Psoas muscle (tissue), 8 donors: ENCODE data around the gene SRPRA. TPM values are rescaled to one million over a fixed set of nuclear protein-coding genes. Genes with fewer than 3 reads are reported as not detected.
A peak's percentile ranks its signal among the peaks of the same experiment; 100 is the strongest.
"Not testable (repeated sequence)": the region's sequence is repeated elsewhere in the genome, so short reads cannot be mapped to it uniquely, and the experiment has no call there.

ENCODE experiments used
- ATAC-seq, 4 donors: fragments of 200-7000 bp; cut with Tn5 transposase; one replicate each; pipeline ENCODE4 v1.9.1; 2020; ENCODE audit warnings: moderate library complexity in 3 of 4, mild to moderate bottlenecking in 2 of 4
- DNase-seq, 2 donors: peaks; one replicate each; pipeline ENCODE4 v3.0.0-alpha.2; 2020
- H3K27ac ChIP-seq: fragments of 200-600 bp; one replicate; pipeline ENCODE4 v1.8.0; 2022
- H3K27me3 ChIP-seq, 3 donors: fragments of 200-600 bp in 1 of 3; one replicate each; pipeline versions ENCODE4 v1.6.1 to v1.8.0; 2013 to 2022; ENCODE audit warnings: low read length in 2 of 3, mild to moderate bottlenecking in 2 of 3, moderate library complexity in 1 of 3; ENCODE audit not compliant: insufficient read depth in 3 of 3
- H3K36me3 ChIP-seq, 2 donors: fragments of 200-600 bp in 1 of 2; one replicate each; pipeline versions ENCODE4 v1.6.1 to v1.8.0; 2013 to 2022; ENCODE audit warnings: low read depth in 1 of 2, mild to moderate bottlenecking in 1 of 2, moderate library complexity in 1 of 2; ENCODE audit not compliant: insufficient read depth in 1 of 2
- H3K4me1 ChIP-seq: fragments of 200-600 bp; one replicate; pipeline ENCODE4 v1.8.0; 2022
- H3K4me3 ChIP-seq: fragments of 200-600 bp; one replicate; pipeline ENCODE4 v1.8.0; 2022; ENCODE audit warnings: mild to moderate bottlenecking
- H3K9me3 ChIP-seq: fragments of 200-600 bp; one replicate; pipeline ENCODE4 v1.8.0; 2022
- CTCF ChIP-seq: fragments of 200-600 bp; IDR thresholded peaks from one replicate; pipeline ENCODE4 v1.8.0; 2022; ENCODE audit warnings: antibody characterized with exemption
- WGBS, 3 donors: extraction: QIAGEN DNeasy Blood & Tissue Kit; methylation state at CpG; one replicate each; pipeline versions ENCODE4 v1.1.6 to v1.1.7; 2013; 5-methylcytosine and 5-hydroxymethylcytosine counted together
- intact Hi-C, 2 donors: fragments of 100-400 bp; cut with DNase I; formaldehyde crosslinking; loops; one replicate each; pipeline versions ENCODE4 v1.11.0 to v1.14.2; 2022
- polyA plus RNA-seq, 3 donors: library from polyadenylated mRNA; stranded (reverse); fragments of 200-250 nt; gene quantifications; one replicate each; pipeline ENCODE4 v1.2.3, GENCODE V29; 2013
- total RNA-seq, 4 donors: library from RNA; stranded (reverse); fragmentation: NEBNext Ultra II Directional in 2 of 4; extraction: Animal tissue kit (Norgen Biotek cat#: 25700) in 2 of 4; gene quantifications; one replicate each; pipeline versions ENCODE4 v1.2.1 to v1.2.4, GENCODE V29; 2021 to 2023
- donor health status: healthy with polysubstance abuse.
- donor health status: DM: no; HTN: no; CAD: no; lungs with moderate emphysema.
- donor health status: Bipolar disorder and iron deficiency.
- donor health status: healthy.
- donor health status: DM: yes; HTN: yes; CAD: no.
- donor health status: DM: no; HTN: no; CAD: no.
- donor health status: DM: no; HTN: no; CAD: no.
- donor health status: DM: yes; HTN: yes; CAD: no.

The SRPRA gene
- total and polyA plus RNA-seq, 7 donors: 48.7 to 105 (median 74.2) TPM

- Histone ChIP-seq H3K27me3 (no peaks in the 10 kb centered on the region), H3K27ac (no peak overlapping the region), H3K9me3 (no peaks in the 10 kb centered on the region), H3K36me3 (peaks cover 2 to 29% of the 10 kb centered on the region in 2 donors), H3K4me3 (no peak overlapping the region), H3K4me1 (peaks cover 21% of the 10 kb centered on the region)
- ATAC-seq: no peak
- intact Hi-C loops: loop anchor here (5.0 to 10.0 kb wide), 2 partner anchors 52 to 104 kb away; no protein-coding TSS in a partner anchor
- 80 to 87% (median 81%) methylated on average over 8 of the region's 8 CpGs for WGBS, 3 donors
- no peak for TF ChIP-seq CTCF
- DNase-seq: no peak
These were observed 44.3 kb upstream of the SRPRA start for GRCh38 chr11:126312961-126313360.

GRCh38 chr11:126311401-126312291 is 43.0 kb upstream of the SRPRA start:
- 91 to 95% (median 93%) methylated on average over 14 of the region's 14 CpGs for WGBS, 3 donors
- H3K9me3 ChIP-seq: no peaks in the 10 kb centered on the region
- no peaks in the 10 kb centered on the region for H3K27me3 ChIP-seq
- H3K4me3 ChIP-seq: no peak overlapping the region
- H3K27ac ChIP-seq: no peak overlapping the region
- H3K4me1 ChIP-seq: peaks cover 23% of the 10 kb centered on the region
- intact Hi-C loops: loop anchor here (2.0 to 10.0 kb wide), 3 partner anchors 53 to 169 kb away; no protein-coding TSS in a partner anchor
- no peak for TF ChIP-seq CTCF
- DNase-seq (no peak), ATAC-seq (no peak)
- H3K36me3 ChIP-seq: peaks cover 2 to 41% of the 10 kb centered on the region in 2 donors

- DNase-seq (no peak), ATAC-seq (no peak)
- WGBS, 3 donors: 60 to 78% (median 62%) methylated on average over 6 of the region's 6 CpGs
- peaks cover 2 to 43% of the 10 kb centered on the region in 2 donors for H3K36me3 ChIP-seq
- TF ChIP-seq CTCF: no peak
- H3K27ac ChIP-seq: peak overlapping the region; percentile 83
- H3K4me3 ChIP-seq: no peak overlapping the region
- H3K9me3 ChIP-seq: no peaks in the 10 kb centered on the region
- H3K4me1 ChIP-seq: peaks cover 27% of the 10 kb centered on the region
- H3K27me3 ChIP-seq: no peaks in the 10 kb centered on the region
- intact Hi-C loops: loop anchor here (2.0 to 10.0 kb wide), 3 partner anchors 54 to 170 kb away; no protein-coding TSS in a partner anchor
These were observed 42.3 kb upstream of the SRPRA start for GRCh38 chr11:126310992-126311310.

- DNase-seq (peak; percentile 77 to 85), ATAC-seq (peak; percentile 84 to 90 (median 85))
- H3K4me3 ChIP-seq: no peak overlapping the region
- H3K27ac ChIP-seq: peak overlapping the region; percentile 83
- peak; percentile 91 for TF ChIP-seq CTCF
- no peaks in the 10 kb centered on the region for H3K9me3 ChIP-seq
- intact Hi-C loops: loop anchor here (2.0 to 10.0 kb wide), 3 partner anchors 54 to 170 kb away; no protein-coding TSS in a partner anchor
- no peaks in the 10 kb centered on the region for H3K27me3 ChIP-seq
- WGBS, 3 donors: 57 to 70% (median 66%) methylated on average over 12 of the region's 12 CpGs
- peaks cover 28% of the 10 kb centered on the region for H3K4me1 ChIP-seq
- H3K36me3 ChIP-seq: peaks cover 2 to 43% of the 10 kb centered on the region in 2 donors
These were observed 41.7 kb upstream of the SRPRA start for GRCh38 chr11:126310200-126310991.

GRCh38 chr11:126308771-126309170 is 40.1 kb upstream of the SRPRA start:
- DNase-seq, H3K9me3 ChIP-seq, H3K27me3 ChIP-seq: not testable (repeated sequence)
- H3K4me3 ChIP-seq: peak overlapping the region; percentile 42
- intact Hi-C loops: loop anchor here in 1 of 2 donors (2.0 kb wide), 1 partner anchor 172 kb away; no protein-coding TSS in a partner anchor
- peaks cover 38% of the 10 kb centered on the region for H3K4me1 ChIP-seq
- peaks cover 0 to 36% of the 10 kb centered on the region in 2 donors for H3K36me3 ChIP-seq
- H3K27ac ChIP-seq: peak overlapping the region; percentile 83
- 47 to 71% (median 70%) methylated on average over 4 of the region's 4 CpGs for WGBS, 3 donors
- ATAC-seq: peak in 2 of 4 donors; percentile 9 to 18
